ENCODE results near the gene PCSK6. TPM values are rescaled to one million over a fixed set of nuclear protein-coding genes. Genes with fewer than 3 reads are reported as not detected.
A peak's percentile ranks its signal among the peaks of the same experiment; 100 is the strongest.

Gene PCSK6
- total RNA-seq, 1 donor from 2014 or later = 8.4 TPM

GRCh38 chr15:101491734-101492640, 2.5 kb upstream of the PCSK6 start:
- no peak for DNase-seq (ENCODE audit: low read depth)
- Histone ChIP-seq H3K27me3 (ENCODE audit: control insufficient read depth, insufficient read depth, low read length) (peaks cover 30% of the 10 kb centered on the region), H3K4me3 (ENCODE audit: low read depth, low read length) (no peak overlapping the region), H3K36me3 (ENCODE audit: control insufficient read depth, insufficient read depth, low read length) (no peaks in the 10 kb centered on the region)
- no peak for TF ChIP-seq CTCF (IDR thresholded peaks at IDR 0.05; ENCODE audit: insufficient read depth, low read length, poor library complexity, severe bottlenecking)

- Histone ChIP-seq H3K27me3 (ENCODE audit: control insufficient read depth, insufficient read depth, low read length) (peaks cover 23% of the 10 kb centered on the region), H3K36me3 (ENCODE audit: control insufficient read depth, insufficient read depth, low read length) (no peaks in the 10 kb centered on the region), H3K4me3 (ENCODE audit: low read depth, low read length) (no peak overlapping the region)
- DNase-seq (ENCODE audit: low read depth) = no peak
- no peak for TF ChIP-seq CTCF (IDR thresholded peaks at IDR 0.05; ENCODE audit: insufficient read depth, low read length, poor library complexity, severe bottlenecking)
These were observed 1.6 kb upstream of the PCSK6 start for GRCh38 chr15:101490922-101491733.

- Histone ChIP-seq H3K27me3 (ENCODE audit: control insufficient read depth, insufficient read depth, low read length) (peaks cover 21% of the 10 kb centered on the region), H3K36me3 (ENCODE audit: control insufficient read depth, insufficient read depth, low read length) (no peaks in the 10 kb centered on the region), H3K4me3 (ENCODE audit: low read depth, low read length) (no peak overlapping the region)
- no peak for TF ChIP-seq CTCF (IDR thresholded peaks at IDR 0.05; ENCODE audit: insufficient read depth, low read length, poor library complexity, severe bottlenecking)
- DNase-seq (ENCODE audit: low read depth) = no peak
These were observed 943 bp upstream of the PCSK6 start for GRCh38 chr15:101490408-101490891.

GRCh38 chr15:101489237-101489598, 289 bp downstream of the PCSK6 start:
- no peak for DNase-seq (ENCODE audit: low read depth)
- H3K36me3 ChIP-seq (ENCODE audit: control insufficient read depth, insufficient read depth, low read length) = no peaks in the 10 kb centered on the region
- H3K4me3 ChIP-seq (ENCODE audit: low read depth, low read length) = peak overlapping the region; percentile 23
- H3K27me3 ChIP-seq (ENCODE audit: control insufficient read depth, insufficient read depth, low read length) = peaks cover 15% of the 10 kb centered on the region
- no peak for TF ChIP-seq CTCF (IDR thresholded peaks at IDR 0.05; ENCODE audit: insufficient read depth, low read length, poor library complexity, severe bottlenecking)

- no peak for TF ChIP-seq CTCF (IDR thresholded peaks at IDR 0.05; ENCODE audit: insufficient read depth, low read length, poor library complexity, severe bottlenecking)
These were observed 975 bp downstream of the PCSK6 start for GRCh38 chr15:101488300-101489164.

More at GRCh38 chr15:101488300-101489164, 975 bp downstream of the PCSK6 start:
- Histone ChIP-seq H3K4me3 (ENCODE audit: low read depth, low read length) (peak overlapping the region; percentile 23), H3K27me3 (ENCODE audit: control insufficient read depth, insufficient read depth, low read length) (peaks cover 14% of the 10 kb centered on the region), H3K36me3 (ENCODE audit: control insufficient read depth, insufficient read depth, low read length) (no peaks in the 10 kb centered on the region)
- no peak for DNase-seq (ENCODE audit: low read depth)

Measured in kidney epithelial cell (primary cell).